GM23248 (cell line): ENCODE results near the gene KCND2. TPM values are rescaled to one million over a fixed set of nuclear protein-coding genes. Genes with fewer than 3 reads are reported as not detected.

ENCODE experiments used
- DNase-seq: peaks from one replicate; pipeline ENCODE4 v3.0.0-alpha.2; 2015
- H2AFZ ChIP-seq: fragments of 200-600 bp; sonication (generic); 2 replicates; pipeline ENCODE4 v1.6.1; 2016; ENCODE audit warnings: antibody characterized with exemption
- H3F3A ChIP-seq: fragments of 200-600 bp; sonication (generic); 2 replicates; pipeline ENCODE4 v1.6.1; 2016; ENCODE audit warnings: mild to moderate bottlenecking, antibody characterized with exemption, mixed run types; ENCODE audit not compliant: insufficient read depth
- H3K27ac ChIP-seq: fragments of 200-600 bp; sonication (generic); 2 replicates; pipeline ENCODE4 v1.5.1; 2016; ENCODE audit warnings: mild to moderate bottlenecking
- H3K27me3 ChIP-seq: fragments of 200-600 bp; sonication (generic); replicated peaks from 2 replicates; pipeline ENCODE4 v1.6.1; 2016; ENCODE audit warnings: mild to moderate bottlenecking; ENCODE audit not compliant: insufficient read depth
- H3K36me3 ChIP-seq: fragments of 200-600 bp; sonication (generic); 2 replicates; pipeline ENCODE4 v1.6.1; 2016; ENCODE audit warnings: low read depth, mild to moderate bottlenecking
- H3K4me1 ChIP-seq: fragments of 200-600 bp; sonication (generic); 2 replicates; pipeline ENCODE4 v1.6.1; 2016; ENCODE audit warnings: mild to moderate bottlenecking; ENCODE audit not compliant: insufficient read depth
- H3K4me2 ChIP-seq: fragments of 200-600 bp; sonication (generic); one replicate; pipeline ENCODE4 v1.6.1; 2016; ENCODE audit warnings: mild to moderate bottlenecking; ENCODE audit not compliant: unreplicated experiment
- H3K4me3 ChIP-seq: fragments of 200-600 bp; sonication (generic); 2 replicates; pipeline ENCODE4 v1.5.1; 2016; ENCODE audit warnings: mild to moderate bottlenecking
- H3K79me2 ChIP-seq: fragments of 200-600 bp; sonication (generic); 2 replicates; pipeline ENCODE4 v1.6.1; 2016; ENCODE audit warnings: mild to moderate bottlenecking; ENCODE audit not compliant: insufficient read depth
- H3K9ac ChIP-seq: fragments of 200-600 bp; sonication (generic); 2 replicates; pipeline ENCODE4 v1.6.1; 2016; ENCODE audit warnings: mild to moderate bottlenecking
- H3K9me2 ChIP-seq: fragments of 200-600 bp; sonication (generic); 2 replicates; pipeline ENCODE4 v1.6.1; 2016; ENCODE audit warnings: mixed run types, mild to moderate bottlenecking, moderate library complexity; ENCODE audit not compliant: insufficient read depth
- H3K9me3 ChIP-seq: fragments of 200-600 bp; sonication (generic); one replicate; pipeline ENCODE4 v1.6.1; 2017; ENCODE audit warnings: low read depth
- H4K20me1 ChIP-seq: fragments of 200-600 bp; sonication (generic); 2 replicates; pipeline ENCODE4 v1.6.0; 2016; ENCODE audit not compliant: insufficient read depth
- EZH2 ChIP-seq: fragments of 200-600 bp; sonication (generic); IDR thresholded peaks from 2 replicates; pipeline ENCODE4 v1.6.1; 2018; ENCODE audit warnings: antibody characterized with exemption, mild to moderate bottlenecking; ENCODE audit not compliant: insufficient read depth, poor library complexity, severe bottlenecking
- EZH2phosphoT487 ChIP-seq: fragments of 200-600 bp; sonication (generic); IDR thresholded peaks from 2 replicates; pipeline ENCODE4 v1.6.1; 2018; ENCODE audit warnings: antibody characterized with exemption, moderate library complexity, mild to moderate bottlenecking, low read depth; ENCODE audit not compliant: insufficient read depth
- WGBS, 2 experiments: methylation state at CpG; one replicate each; pipeline ENCODE4 v1.1.6; 2015 to 2017; ENCODE audit warnings: low lambda C conversion rate in 2 of 2, low coverage in 1 of 2; ENCODE audit errors: missing lambda C conversion rate in 2 of 2; 5-methylcytosine and 5-hydroxymethylcytosine counted together
- in situ Hi-C: fragments of 300-500 bp; cut with MboI; formaldehyde crosslinking; loops from 2 replicates; pipeline ENCODE4 v1.15.0; 2020
- polyA plus RNA-seq: library from polyadenylated mRNA; unstranded; fragments of >200 nt; fragmentation: Nextera tagmentation; extraction: Ambion mirVana; gene quantifications from 2 replicates; pipeline ENCODE4 v1.2.1, GENCODE V29; 2016
- total RNA-seq: library from RNA; depleted of rRNA; stranded (reverse); fragments of >200 nt; shearing (Covaris generic); gene quantifications from 2 replicates; pipeline ENCODE4 v1.2.3, GENCODE V29; 2014

KCND2 gene
- total and polyA plus RNA-seq, 2 experiments from 2014 or later = 0.35 to 1.5 TPM

GRCh38 chr7:120395526-120396019 is 122.6 kb downstream of the KCND2 start:
- Histone ChIP-seq H3K4me1 (no peaks in the 10 kb centered on the region), H4K20me1 (no peaks in the 10 kb centered on the region), H3K36me3 (no peaks in the 10 kb centered on the region), H3K27ac (no peak overlapping the region), H3K4me3 (no peak overlapping the region), H2AFZ (no peak overlapping the region), H3K27me3 (no peaks in the 10 kb centered on the region), H3F3A (no peaks in the 10 kb centered on the region), H3K79me2 (no peaks in the 10 kb centered on the region), H3K9ac (no peak overlapping the region), H3K4me2 (no peak overlapping the region), H3K9me3 (no peaks in the 10 kb centered on the region), H3K9me2 (no peaks in the 10 kb centered on the region)
- no peak for TF ChIP-seq EZH2phosphoT487
- no peak for TF ChIP-seq EZH2
- 37 to 44% methylated on average over 3 of the region's 3 CpGs for WGBS, 2 experiments
- DNase-seq = no peak
- in situ Hi-C loops = no loop called here

DNA sequence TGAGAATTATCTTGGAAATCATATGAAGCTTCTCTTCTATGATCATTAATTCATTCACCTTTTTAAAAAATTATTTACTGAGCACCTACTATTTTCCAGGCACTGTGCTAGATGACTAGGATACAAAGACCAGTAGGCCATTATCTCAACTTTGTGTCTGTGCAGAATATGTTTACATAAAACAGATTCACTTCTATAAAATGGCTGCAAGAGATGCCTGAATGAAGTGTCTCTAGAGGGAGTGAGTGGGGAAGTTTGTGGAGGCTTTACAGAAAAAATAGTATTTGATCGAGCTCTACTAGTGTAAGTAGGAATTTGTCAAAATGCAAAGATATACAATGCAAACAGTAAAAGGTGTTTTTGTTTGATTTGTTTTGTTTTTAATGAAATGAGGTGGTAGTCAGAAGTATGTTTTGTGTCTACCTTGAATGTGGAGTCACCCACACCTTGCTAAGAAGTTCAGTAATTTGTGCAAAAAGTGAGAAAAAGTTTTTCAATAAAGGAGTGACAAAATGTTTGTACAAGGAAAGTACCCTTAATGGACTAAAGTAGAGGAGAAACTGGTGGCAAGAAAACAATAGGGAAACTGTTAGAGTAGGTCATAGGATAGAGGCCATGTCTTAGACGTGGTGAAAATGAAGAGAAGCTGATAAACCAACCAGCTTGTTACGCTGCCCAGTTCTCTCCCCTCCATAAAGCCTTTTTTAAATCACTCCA is 125.5 kb downstream of the KCND2 start:
- Histone ChIP-seq H3K4me1 (no peaks in the 10 kb centered on the region; the same call in 1 of the 2 replicates), H3K9me2 (no peaks in the 10 kb centered on the region), H3K27me3 (no peaks in the 10 kb centered on the region), H3K4me2 (no peak overlapping the region), H3F3A (no peaks in the 10 kb centered on the region), H3K9ac (no peak overlapping the region), H3K27ac (no peak overlapping the region), H3K9me3 (no peaks in the 10 kb centered on the region), H3K36me3 (no peaks in the 10 kb centered on the region), H2AFZ (no peak overlapping the region), H4K20me1 (no peaks in the 10 kb centered on the region), H3K4me3 (no peak overlapping the region), H3K79me2 (no peaks in the 10 kb centered on the region)
- DNase-seq = no peak
- 47 to 63% methylated on average over 3 of the region's 3 CpGs for WGBS, 2 experiments
- TF ChIP-seq EZH2 (no peak), EZH2phosphoT487 (no peak)
- in situ Hi-C loops = no loop called here

DNA sequence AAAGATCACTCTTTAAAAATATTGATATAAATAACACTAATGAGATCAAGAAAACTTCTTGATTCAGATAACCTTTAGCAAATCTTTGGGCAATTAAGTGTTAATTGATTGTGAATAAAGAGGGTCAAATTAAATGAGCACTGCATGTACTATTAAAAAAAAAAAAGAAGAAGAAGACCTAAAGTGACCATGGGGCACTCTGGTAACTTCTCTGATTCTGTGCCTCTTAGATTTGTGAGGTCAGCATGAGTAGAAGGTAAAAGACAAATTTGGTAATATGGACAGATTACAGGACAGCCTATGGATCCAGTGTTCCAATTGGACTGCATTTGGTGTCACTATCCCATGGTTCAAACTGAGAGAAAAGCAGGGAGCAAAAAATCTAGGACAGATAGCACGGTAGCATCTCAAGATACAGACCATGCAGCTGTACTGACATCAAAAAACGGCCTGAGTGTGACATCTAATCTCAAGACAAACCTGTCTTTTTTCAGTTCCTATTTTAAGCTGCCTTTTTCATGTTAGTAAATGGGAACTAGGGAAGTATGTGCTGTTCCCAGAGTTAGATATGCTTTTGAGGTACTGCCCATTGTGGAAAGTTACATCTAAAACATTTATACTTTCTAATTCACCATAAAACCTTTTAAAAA is 128.0 kb downstream of the KCND2 start:
- no peak for TF ChIP-seq EZH2phosphoT487
- TF ChIP-seq EZH2 = no peak
- H2AFZ ChIP-seq = no peak overlapping the region
- H3K79me2 ChIP-seq = no peaks in the 10 kb centered on the region

GRCh38 chr7:120402079-120402767 is 129.2 kb downstream of the KCND2 start:
- Histone ChIP-seq H3K27ac (no peak overlapping the region), H4K20me1 (no peaks in the 10 kb centered on the region), H3K4me3 (no peak overlapping the region), H3F3A (no peaks in the 10 kb centered on the region), H2AFZ (no peak overlapping the region), H3K79me2 (no peaks in the 10 kb centered on the region), H3K4me2 (no peak overlapping the region), H3K36me3 (no peaks in the 10 kb centered on the region), H3K9me3 (no peaks in the 10 kb centered on the region), H3K4me1 (no peaks in the 10 kb centered on the region; the same call in 1 of the 2 replicates), H3K27me3 (no peaks in the 10 kb centered on the region), H3K9me2 (no peaks in the 10 kb centered on the region), H3K9ac (no peak overlapping the region)
- TF ChIP-seq EZH2 (no peak), EZH2phosphoT487 (no peak)
- WGBS, 2 experiments = 39 to 51% methylated on average over 4 of the region's 4 CpGs
- in situ Hi-C loops = no loop called here
- peak; percentile 3 for DNase-seq

More for the DNA sequence above, 128.0 kb downstream of the KCND2 start:
- Histone ChIP-seq H3K4me3 (no peak overlapping the region), H3K36me3 (no peaks in the 10 kb centered on the region), H3K9me2 (no peaks in the 10 kb centered on the region), H3K9me3 (no peaks in the 10 kb centered on the region), H3F3A (no peaks in the 10 kb centered on the region), H4K20me1 (no peaks in the 10 kb centered on the region), H3K27ac (no peak overlapping the region), H3K27me3 (no peaks in the 10 kb centered on the region), H3K4me2 (no peak overlapping the region), H3K9ac (no peak overlapping the region), H3K4me1 (no peaks in the 10 kb centered on the region; the same call in 1 of the 2 replicates)
- DNase-seq = no peak
- in situ Hi-C loops = no loop called here
- WGBS, 2 experiments = 20 to 29% methylated on average over 2 of the region's 2 CpGs
